Measurements from ENCODE around the gene PWWP2B.

DNA sequence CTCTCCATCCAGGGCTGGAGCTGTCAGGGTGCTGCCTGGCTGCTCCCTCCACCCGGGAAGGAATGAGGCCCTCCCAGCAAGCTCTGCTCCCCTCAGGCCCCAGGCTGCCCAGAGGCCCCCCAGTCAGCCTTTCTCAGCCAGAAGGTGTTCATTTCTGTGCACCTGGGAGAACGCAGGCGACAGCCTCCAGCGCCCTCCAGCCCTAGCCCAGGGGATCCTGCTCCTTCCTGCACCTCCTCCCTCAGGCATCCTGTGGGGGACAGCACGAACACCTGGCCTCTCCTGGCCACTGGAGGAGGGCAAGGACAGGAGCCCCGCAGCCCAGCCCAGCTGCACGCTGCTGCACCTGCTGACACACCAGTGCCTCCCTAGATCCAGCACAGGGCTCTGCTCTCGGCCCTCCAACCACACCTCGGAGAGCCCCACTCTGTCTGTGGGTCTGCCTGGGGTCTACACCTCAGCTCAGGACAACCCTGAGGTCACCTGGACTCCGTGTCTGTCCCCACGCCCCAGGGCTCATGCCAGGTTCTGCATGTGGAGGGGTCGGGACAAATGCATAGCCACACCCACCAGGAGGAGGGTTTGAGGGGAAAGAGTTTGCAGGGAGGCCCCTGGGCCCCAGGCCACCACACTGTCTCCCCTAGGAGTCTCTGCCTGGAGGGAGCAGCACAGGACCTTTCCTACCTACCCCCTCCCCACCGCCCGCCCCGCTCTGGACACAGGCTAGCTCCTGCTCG lies 7.4 kb upstream of the PWWP2B start:
- TF ChIP-seq, protein P1, sequence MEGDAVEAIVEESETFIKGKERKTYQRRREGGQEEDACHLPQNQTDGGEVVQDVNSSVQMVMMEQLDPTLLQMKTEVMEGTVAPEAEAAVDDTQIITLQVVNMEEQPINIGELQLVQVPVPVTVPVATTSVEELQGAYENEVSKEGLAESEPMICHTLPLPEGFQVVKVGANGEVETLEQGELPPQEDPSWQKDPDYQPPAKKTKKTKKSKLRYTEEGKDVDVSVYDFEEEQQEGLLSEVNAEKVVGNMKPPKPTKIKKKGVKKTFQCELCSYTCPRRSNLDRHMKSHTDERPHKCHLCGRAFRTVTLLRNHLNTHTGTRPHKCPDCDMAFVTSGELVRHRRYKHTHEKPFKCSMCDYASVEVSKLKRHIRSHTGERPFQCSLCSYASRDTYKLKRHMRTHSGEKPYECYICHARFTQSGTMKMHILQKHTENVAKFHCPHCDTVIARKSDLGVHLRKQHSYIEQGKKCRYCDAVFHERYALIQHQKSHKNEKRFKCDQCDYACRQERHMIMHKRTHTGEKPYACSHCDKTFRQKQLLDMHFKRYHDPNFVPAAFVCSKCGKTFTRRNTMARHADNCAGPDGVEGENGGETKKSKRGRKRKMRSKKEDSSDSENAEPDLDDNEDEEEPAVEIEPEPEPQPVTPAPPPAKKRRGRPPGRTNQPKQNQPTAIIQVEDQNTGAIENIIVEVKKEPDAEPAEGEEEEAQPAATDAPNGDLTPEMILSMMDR (IDR thresholded peaks at IDR 0.05; ENCODE audit: low read depth, low read length), result no peak
- TF ChIP-seq EZH2phosphoT487 (IDR thresholded peaks at IDR 0.05; ENCODE audit: low read depth), result no peak
